Head of caudate nucleus (tissue), 42 donors: ENCODE results near the gene MS4A6E.
A peak's percentile ranks its signal among the peaks of the same experiment; 100 is the strongest.
"Not testable (repeated sequence)": the region's sequence is repeated elsewhere in the genome, so short reads cannot be mapped to it uniquely, and the experiment has no call there.

Experiments
- DNase-seq, 42 donors: peaks; one replicate each; pipeline versions ENCODE4 v3.0.0 to v3.0.0-alpha.2; 2020 to 2021; ENCODE audit warnings: mixed read lengths in 7 of 42
- intact Hi-C: fragments of 100-400 bp; cut with DNase I; formaldehyde crosslinking; loops from one replicate; pipeline ENCODE4 v1.15.0; 2022

MS4A6E gene, protein sequence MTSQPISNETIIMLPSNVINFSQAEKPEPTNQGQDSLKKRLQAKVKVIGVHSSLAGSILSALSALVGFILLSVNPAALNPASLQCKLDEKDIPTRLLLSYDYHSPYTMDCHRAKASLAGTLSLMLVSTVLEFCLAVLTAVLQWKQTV

DNA sequence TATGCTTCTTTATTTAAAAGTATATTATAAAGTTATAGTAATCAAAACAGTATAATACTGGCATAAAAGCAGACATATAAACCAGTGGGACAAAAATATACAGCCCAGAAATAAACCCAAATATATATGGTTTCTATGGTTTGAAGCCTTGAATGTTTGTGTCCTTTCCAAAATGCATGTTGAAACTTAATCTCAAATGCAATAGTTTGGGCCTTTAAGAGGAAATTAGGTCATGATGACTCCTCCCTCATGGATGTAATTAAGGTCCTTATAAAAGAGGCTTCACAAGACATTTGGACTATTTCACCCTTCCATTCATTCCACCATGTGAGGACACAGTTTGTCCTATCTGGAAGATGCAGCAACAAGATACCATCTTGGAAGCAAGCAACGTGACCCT lies at the start of gene MS4A6E:
MS4A6E (plus strand) TSS at position 301 of the 400 bp plus-strand sequence. CDS start 7,641 bp downstream, outside the sequence.
- intact Hi-C loops: no loop called here
- no peak for DNase-seq

- DNase-seq: peak in 20 of 42 donors; percentile 3 to 51 (median 16)
- intact Hi-C loops: no loop called here
Observed at GRCh38 chr11:60280412-60280811, 46.6 kb upstream of the MS4A6E start, which contains the start of gene MS4A4A. TSS of gene MS4A4A (plus strand) at chr11:60280666. CDS start at chr11:60280676, 10 bp downstream.

DNA sequence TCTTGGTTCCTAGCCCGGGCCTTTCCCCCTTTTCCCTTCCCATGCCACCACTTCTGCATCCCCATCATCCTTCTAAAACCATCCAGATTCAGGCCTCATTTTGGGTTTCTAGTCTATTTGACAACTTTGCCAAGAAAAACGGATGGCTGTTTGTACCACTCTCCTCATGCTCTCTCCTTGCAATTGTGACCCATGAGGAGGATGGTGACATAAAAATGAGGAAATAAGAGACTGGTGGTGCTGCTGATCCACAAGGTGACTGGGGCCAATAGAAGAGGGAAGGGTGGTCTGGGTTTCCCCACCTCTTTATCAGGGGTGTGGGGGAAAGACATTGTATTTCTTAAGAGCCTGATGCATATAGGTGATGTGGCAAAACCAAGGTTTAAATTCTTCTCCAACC lies 45.6 kb upstream of the MS4A6E start:
- no peak for DNase-seq
- intact Hi-C loops: no loop called here

DNA sequence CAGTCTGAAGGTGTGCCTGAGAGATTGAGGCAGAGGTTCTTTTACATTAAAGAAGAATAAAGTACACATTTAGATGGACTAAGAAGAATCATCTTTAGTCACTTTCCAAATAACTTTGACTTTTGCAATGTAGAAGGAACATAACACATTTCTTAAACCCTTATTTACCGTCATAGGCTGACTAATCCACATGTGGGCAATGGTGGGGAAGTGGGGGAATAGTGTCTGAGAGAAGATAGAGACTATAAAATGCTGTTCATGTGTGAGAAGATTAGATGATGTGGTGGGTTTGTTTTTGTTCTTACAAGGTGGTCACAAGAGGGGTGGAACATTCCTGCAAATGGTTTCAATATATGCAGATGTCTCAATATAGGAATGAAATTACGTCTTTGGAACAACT lies 44.8 kb upstream of the MS4A6E start:
- intact Hi-C loops: no loop called here
- DNase-seq: no peak

DNA sequence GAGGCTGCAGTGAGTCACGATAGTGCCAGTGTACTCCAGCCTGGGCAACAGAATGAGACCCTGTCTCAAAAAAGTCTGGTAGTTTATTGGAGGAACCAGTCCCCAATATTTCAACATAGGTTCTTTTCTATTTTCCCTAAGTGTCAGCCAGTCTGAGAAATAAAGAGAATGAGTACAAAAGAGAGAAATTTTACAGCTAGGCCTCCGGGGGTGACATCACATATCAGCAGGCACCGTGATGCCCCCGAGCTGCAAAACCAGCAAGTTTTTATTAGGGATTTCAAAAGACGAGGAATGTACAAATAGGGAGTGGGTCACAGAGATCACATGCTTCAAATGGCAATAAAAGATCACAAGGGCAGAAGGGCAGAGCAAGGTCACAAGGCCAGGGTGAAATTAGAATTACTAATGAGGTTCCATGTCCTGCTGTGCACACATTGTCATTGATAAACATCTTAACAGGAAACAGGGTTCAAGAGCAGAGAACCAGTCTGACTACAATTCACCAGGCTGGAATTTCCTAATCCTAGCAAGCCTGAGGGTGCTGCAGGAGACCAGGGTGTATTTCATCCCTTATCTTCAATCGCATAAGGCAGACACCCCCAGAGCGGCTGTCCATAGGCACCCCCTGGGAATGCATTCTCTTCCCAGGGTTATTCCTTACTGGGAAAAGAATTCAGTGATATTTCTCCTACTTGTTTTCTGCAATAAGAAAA lies 41.5 kb upstream of the MS4A6E start:
- DNase-seq, intact Hi-C loops: not testable (repeated sequence)

DNA sequence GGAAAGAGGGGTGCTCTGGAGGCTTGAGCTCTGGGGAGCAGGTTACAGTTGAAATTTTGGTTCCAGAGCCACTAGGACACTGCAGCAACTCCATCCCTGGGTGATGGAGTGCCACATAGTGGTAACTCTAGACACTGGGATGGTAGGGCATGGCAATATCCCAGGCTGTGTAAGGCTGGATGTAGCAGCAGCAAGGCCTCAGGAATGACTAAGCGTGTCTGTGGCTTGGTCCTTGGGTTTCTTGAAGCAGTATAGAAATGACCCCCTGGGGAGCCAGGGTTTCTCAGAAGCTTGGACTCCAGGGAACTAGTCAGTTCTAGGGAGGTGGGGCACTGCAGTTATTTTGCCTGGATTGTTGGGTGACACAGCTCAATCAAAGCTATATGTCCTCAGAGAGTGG lies 38.5 kb upstream of the MS4A6E start:
- intact Hi-C loops: no loop called here
- DNase-seq: no peak

GRCh38 chr11:60292145-60292544 lies 34.9 kb upstream of the MS4A6E start:
- intact Hi-C loops: no loop called here
- no peak for DNase-seq

- no peak for DNase-seq
- intact Hi-C loops: no loop called here
Observed at GRCh38 chr11:60301178-60301577, 25.9 kb upstream of the MS4A6E start.

DNA sequence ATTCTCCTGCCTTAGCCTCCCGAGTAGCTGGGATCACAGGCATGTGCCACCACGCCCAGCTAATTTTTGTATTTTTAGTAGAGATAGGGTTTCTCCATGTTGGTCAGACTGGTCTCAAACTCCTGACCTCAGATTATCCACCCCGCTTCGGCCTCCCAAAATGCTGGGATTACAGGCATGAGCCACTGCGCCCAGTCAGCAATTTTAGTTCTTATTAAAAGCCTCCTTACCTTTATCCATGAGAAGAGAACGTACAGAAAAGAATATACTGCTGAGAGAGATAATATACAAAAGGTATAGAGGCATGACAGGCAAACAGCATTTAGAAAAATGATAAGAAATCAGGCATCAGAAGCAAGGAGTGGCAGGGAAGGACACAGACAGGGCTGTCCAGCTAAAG lies 25.2 kb upstream of the MS4A6E start:
- DNase-seq, intact Hi-C loops: not testable (repeated sequence)

DNA sequence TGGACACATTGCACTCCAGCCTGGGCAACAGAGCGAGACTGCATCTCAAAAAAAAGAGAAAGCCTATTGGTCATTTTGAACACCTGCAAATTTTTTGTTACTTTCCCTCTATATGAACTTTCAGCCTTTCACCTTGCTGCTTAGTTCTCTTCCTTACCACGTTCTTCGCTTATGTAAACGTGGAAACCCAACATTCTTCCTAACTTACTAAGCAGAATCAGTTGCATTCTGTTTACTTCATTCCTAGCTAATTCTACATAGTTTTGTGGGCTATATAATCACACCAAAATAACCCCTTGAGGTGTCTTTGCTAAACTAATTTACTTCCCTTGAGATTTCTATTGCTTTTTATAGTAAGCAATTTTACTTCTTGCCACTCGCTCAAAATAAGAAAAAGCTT lies 23.4 kb upstream of the MS4A6E start:
- DNase-seq: no peak
- intact Hi-C loops: no loop called here

DNA sequence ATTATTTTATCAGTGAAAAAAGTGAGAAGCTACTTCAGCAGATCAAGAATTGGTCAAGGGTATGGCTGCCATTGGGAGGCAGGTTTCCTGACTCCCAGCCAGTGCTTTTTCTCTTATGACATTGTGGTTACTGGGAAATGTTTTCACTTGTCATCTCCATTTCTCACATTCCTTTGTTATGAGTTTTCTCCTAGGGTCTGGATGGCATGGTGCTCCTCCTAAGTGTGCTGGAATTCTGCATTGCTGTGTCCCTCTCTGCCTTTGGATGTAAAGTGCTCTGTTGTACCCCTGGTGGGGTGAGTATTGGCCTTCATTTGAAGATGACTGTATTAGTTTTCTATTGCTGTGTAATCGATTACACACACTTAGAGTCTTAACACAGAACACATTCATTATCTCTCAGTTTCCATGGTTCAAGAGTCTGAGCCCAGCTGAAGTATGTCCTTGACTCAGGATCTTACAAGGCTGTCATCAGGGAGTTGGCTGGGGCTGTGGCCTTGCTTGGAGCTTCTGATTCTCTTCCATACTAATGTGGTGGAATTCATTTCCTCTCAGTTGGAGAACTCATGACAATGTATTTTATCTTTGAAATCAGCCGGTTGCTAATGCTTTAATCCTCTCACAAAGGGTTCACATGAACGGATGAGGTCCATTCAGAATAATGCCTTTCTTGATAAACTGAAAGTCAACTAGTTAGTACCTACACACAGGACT lies 21.0 kb upstream of the MS4A6E start:
- no peak for DNase-seq
- intact Hi-C loops: no loop called here

DNA sequence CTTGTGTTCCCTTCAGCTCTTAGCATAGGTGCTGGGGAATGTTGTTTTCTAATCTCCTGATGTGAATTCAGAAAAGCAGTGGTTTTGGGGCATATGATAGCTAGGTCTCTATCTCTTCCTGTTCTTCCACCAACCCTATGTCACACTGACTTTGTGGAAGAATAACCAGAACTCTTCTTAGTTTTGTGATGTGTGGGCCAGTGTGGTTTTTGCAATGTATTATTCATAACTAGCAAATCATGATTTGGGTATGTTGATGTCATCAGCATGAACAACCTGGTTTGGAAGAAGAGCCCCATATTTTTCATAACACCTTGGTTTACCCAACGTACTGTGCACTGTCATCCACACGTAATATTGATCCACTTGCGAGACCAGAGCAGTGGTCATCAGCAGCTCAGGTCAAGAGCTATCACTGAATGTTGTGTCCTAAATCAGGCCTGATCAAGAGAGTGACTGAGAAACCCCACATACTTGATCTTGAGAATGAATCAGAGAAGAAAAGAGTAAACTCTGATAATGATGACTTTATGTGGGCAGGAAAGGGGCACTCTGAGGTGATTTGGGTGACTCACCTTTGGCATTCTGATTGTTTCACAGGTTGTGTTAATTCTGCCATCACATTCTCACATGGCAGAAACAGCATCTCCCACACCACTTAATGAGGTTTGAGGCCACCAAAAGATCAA lies 19.4 kb upstream of the MS4A6E start:
- no peak for DNase-seq
- intact Hi-C loops: no loop called here

DNA sequence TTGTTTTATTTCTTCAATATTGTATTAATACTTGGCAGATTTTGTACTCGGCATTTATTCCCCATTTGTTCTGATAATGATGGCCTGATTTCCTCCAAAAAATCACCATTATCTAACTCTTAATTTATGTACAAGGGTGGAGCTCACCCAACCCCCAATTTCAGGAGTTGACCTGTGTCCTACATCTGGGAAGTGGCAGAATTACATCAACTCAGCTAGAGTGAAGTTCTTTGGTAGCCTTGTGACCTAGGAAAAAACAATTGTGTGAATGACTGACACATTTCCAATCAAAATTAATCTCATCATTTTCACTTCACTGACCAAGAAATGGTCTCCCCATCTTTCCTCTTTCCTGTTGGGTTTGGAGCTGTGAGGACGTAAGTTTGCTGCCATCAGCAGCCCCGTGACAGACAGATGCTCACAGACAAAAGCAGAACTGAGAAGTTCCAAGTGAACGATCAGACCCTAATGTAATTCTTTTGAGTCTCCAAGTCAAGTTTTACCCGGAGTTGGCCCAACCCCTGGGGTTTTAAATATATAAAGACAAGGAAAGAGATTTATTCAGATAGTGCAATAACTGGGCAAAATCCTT lies 16.6 kb upstream of the MS4A6E start:
- intact Hi-C loops: no loop called here

GRCh38 chr11:60314635-60315321 lies 12.3 kb upstream of the MS4A6E start:
- no peak for DNase-seq
- intact Hi-C loops: no loop called here

More for the DNA sequence above, 16.6 kb upstream of the MS4A6E start:
- peak in 28 of 42 donors; percentile 8 to 52 (median 31) for DNase-seq

- intact Hi-C loops: no loop called here
- DNase-seq: no peak
Observed at GRCh38 chr11:60315871-60316270, 11.2 kb upstream of the MS4A6E start.

DNA sequence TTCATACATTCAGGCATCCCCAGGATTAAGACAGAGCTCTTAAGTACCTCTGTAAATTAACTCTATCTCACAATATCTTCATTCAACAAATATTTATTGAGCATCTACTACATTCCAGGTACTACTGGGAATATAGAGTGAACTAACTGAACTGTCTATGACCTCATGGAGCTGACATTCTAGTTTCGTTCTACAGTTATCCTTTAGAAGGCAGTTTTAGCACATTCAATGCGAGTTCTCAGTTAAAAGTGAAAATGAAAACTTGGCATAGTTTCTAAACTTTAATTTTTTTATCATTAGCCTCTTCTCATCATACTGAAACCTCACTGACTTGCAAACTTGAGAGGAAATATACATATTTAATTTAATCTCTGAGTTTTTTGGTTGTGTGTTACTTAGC lies 10.7 kb upstream of the MS4A6E start:
- DNase-seq: no peak
- intact Hi-C loops: no loop called here

- no peak for DNase-seq
- intact Hi-C loops: no loop called here
Observed at GRCh38 chr11:60318726-60319125, 8.3 kb upstream of the MS4A6E start.

- no peak for DNase-seq
- intact Hi-C loops: no loop called here
Observed at GRCh38 chr11:60321051-60321450, 6.0 kb upstream of the MS4A6E start.

GRCh38 chr11:60328460-60328859 lies 1.4 kb downstream of the MS4A6E start:
- intact Hi-C loops: no loop called here
- no peak for DNase-seq
